DLD1 (cell line): ENCODE results near the gene CCDC15.

Experiments
- in situ Hi-C: cut with HindIII; loops from 2 replicates; pipeline ENCODE4 v1.10.0; 2017; ENCODE audit warnings: low sequenced_read_pairs

The CCDC15 gene

GRCh38 chr11:124953753-124954589, at the start of gene CCDC15:
CCDC15 (plus strand) TSS chr11:124954202; CDS start chr11:124954733, 531 bp downstream.
- in situ Hi-C loops = no loop called here

DNA sequence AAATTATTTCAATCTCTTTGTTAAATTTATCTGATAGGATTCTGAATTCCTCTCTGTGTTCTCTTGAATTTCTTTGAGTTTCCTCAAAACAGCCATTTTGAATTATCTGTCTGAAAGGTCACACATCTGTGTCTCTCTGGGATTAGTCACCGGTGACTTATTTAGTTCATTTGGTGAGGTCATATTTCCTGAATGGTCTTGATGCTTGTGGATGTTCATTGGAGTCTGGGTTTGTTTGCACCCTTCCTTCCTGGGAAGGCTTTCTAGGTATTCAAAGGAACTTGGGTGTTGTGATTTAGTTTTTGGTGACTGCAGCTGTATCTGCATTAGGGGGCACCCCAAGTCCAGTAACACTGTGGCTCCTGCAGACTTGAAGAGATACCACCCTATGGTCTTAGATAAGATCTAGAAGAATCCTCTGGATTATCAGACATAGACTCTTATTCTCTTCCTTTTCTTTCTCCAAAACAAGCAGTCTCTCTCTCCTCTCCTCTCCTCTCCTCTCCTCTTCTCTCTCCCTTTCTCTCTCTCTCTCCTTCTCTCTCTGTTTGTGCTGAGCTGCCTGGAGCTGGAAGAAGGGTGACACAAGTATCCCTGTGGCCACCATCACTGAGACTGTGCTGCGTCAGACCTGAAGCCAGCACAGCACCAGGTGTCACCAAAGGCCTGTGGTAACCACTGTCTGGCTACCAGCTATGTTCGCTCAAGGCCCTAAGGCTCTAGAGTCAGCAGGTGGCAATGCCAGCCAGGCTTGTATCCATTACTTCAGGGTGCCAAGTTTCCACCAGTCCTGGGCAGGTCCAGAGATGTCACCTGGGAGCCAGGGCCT, 38.2 kb upstream of the CCDC15 start:
- in situ Hi-C loops = no loop called here

- in situ Hi-C loops = no loop called here
These were observed 37.7 kb upstream of the CCDC15 start for GRCh38 chr11:124916370-124916710.

GRCh38 chr11:124917115-124917637, 36.8 kb upstream of the CCDC15 start:
- in situ Hi-C loops = no loop called here

DNA sequence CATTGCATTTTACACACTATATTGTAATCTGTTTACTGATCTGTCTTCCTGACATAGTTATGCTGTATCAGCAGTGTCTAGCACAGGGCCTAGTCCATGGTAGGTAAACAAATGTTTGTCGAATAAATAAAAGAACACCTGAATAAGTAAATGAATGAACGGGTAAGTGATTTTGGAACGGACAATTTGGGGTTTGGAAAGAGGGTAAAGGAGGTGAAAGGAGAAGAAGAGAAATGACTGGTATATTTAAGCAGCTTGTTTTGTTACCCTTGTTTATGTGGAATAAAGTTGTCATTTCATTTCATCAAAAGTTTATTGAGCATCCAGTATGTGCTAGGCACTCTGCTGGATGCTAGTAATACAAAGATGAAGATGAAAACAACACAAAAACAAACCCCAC, 35.1 kb upstream of the CCDC15 start, which contains the start of gene HEPN1:
TSS of gene HEPN1 (plus strand) at position 301 of the 400 bp plus-strand sequence.
- in situ Hi-C loops = no loop called here

DNA sequence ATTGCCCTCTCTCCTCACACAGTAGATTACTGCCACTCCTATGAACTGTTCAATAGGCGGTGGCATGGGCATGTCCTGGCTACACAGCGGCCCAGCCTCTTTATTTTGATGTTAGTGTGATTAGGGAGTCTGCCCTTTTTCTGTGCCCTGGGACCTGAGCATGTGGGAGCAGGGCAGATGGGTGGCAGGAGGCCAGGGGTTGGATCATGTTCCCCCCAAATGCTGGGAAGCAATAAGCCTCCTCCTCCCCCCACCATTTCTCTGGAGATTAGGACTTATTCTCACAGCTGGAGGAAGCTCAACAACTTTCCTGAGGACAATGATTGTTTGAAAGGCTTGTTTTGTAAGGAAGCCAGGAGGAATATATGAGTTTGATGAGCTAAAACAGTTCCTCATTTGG, 34.1 kb upstream of the CCDC15 start:
- in situ Hi-C loops = no loop called here

DNA sequence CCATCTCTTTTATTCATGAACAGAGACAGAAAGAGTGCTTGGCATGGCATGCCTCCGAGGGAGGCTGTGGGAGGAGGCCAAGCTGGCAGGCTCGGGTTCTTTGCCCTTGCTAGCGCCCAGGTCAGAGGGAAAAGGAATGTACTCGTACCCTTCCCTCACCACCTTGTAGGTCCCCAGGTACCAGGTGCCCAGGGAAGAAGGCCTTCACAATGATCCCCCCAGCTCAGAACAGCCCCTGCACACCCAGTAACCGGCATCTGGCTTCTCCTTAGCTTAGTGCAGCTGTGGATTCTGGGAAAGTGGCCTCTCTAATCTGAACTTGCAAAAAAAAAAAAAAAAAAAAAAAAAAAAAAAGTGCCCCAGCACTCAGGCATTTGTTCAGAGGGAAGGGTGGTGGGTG, 33.6 kb upstream of the CCDC15 start:
- in situ Hi-C loops = no loop called here

DNA sequence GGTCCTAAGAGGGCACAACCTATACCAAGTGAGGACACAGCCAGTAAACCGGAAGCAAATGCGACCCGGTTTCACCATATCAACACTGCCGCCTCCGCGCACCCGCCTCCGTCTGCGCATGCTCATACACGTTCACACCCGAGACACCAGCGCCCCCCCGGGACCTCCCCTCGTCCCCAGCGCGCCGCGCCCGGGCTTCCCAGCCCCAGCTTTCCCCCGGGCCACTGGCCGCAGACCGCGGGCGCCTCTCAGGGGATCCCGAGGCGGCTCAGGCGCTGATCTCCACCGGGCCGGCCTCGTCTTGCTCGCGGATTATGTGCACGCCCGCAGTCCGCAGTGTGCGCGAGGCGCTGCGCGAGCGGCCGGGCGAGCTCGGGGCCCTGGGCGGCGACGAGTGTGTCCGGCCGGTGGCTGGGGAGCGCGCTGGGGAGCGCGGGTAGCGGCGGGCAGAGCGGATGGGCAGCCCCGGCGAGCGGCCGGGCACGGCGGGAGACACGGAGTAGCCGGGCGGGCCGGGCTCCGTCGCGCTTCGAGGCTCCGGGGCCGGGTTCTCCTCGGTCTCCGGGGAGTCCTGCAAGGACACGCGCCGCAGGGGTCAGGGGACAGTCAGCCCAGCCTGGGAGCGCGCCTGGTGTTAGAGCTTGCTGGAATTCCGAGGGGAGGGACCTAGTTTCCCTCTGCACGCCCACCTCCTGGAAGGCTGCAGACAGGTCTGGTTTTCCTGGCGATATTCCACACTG, 33.0 kb upstream of the CCDC15 start:
- in situ Hi-C loops = no loop called here

DNA sequence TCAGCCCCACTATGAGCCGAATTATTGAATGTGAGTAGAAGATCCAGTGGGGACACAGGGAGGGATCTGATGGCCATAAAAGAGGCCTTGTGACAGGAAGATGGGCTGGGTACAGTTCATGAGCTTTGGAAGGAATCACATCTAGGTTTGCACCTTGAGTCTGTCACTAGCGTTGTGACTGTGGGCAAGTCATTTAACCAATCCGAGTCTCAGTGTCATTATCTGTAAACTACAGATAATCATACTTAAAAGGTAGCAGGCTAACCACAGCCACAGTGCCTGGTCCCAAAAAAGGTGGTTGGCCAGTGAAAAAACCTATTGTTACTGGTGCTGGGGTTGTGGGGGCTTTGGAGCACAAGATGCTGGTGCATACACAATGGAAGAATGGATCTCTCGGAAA, 31.2 kb upstream of the CCDC15 start:
- in situ Hi-C loops = no loop called here

DNA sequence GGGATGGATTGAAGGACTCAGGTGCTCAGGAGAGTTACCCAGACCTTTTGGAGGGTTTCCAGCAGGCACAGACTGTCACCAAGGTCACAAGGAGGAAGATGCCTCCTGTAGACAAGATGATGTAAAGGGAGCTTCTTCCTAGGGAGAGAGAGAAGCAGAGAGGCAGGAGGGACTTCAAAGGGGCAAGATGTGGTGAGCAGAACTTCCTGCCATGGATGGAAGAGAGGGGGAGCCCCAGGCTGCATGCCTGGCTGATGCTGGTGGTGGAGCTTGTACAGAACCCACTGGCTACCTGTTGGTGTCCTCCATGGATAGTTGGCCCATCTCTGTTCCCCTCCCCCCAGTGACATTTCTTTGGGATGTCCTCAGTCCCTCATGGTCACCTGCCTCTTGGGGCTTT, 30.7 kb upstream of the CCDC15 start:
- in situ Hi-C loops = no loop called here

GRCh38 chr11:124928942-124929665, 24.9 kb upstream of the CCDC15 start:
- in situ Hi-C loops = no loop called here

DNA sequence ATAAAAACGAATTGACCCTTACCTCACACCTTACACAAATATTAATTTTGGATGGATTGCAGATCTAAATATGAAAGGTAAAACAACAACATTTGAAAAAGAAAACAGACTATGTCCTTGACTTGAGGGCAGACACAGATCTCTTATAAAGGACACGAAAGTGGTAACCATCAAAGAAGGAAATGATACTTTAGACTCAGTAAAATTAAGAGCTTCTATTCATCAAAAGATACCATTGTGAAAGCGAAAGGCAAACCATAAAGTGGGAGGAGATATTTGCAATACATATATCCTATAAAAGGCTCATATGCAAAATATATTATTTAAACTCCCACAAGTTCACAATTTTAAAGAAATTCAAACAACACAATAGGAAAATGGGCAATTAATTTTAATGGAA, 23.2 kb upstream of the CCDC15 start:
- in situ Hi-C loops = no loop called here

DNA sequence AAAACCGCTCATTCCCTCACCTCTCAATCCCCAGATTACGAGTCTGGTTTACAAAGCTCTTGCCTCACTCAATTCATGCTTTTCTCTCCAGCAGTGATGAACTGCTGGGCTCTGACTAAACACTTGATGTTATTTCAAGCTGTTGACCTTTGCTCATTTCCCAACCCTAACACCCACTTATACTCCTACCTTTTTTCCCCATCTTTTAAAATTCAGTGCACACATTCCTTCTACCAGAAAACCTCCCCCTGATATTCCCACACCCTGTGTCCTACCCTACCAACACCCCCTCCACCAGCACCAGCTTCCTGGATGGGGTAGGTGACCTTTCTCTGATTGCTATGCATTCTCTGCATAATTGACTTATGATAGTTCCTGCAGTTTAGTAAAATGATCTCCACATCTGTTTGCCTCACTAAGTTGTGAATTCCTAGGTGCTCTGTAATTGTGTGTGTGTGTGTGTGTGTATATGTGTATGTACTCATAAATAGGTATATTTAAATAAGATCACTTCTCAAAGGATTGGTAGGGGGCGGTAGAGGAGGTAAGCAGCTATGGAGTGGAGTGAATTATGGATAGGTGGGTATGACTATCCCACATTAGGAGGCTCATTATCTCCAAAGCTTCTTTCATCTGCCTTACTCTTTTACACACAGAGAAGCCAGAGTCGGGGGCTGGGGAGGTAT, 19.0 kb upstream of the CCDC15 start:
- in situ Hi-C loops = no loop called here

DNA sequence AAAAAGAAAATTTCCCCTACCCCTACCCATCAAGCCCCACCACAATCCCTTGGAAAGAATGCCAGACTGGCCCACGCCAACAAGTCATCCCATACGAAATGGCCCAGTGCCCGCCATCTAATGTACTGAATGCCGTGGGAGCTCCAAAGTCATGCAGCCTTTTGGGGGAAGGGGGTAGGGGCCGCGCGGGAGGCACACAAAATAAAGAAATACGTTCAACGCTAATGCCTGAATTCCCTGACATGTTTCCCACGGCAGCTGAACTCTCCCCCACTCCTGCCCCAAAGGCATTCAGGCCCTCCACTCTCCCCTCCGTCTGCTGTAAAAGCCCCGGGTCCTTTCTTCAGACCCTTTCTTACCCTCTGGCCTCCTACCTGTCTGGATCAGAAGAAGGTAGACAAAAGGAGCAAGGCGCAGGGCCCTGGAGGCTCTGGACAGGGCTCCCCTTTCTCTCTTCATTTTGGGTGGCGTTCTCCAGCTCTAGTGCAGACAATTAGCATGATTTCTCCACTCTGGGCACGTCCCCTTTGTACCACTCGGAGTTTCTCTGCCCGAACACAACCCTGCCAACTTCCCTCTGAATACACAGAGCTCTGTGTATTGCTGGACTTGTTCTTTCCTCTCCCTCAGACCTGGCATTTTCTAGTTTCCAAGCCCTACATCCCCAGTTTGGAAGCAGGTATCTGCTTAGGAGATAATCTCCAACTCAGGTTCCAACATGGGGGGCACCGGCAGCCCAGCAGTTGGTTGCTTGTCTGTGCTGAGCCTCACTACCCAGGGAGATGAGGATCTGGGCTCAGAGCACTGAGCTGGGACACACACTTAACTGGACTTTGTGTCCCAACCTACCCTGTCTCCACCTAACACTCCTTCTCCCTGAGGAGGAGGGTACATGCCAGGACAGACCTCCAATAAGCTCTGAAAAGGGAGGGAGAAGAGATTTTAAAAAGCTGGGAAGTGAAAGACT, 18.2 kb upstream of the CCDC15 start, which contains the start of gene HEPACAM:
TSS of gene HEPACAM (minus strand) at position 500 of the 967 bp plus-strand sequence. CDS start at position 459, 41 bp downstream.
- in situ Hi-C loops = no loop called here

- in situ Hi-C loops = no loop called here
These were observed 16.6 kb upstream of the CCDC15 start for GRCh38 chr11:124937336-124937935.

DNA sequence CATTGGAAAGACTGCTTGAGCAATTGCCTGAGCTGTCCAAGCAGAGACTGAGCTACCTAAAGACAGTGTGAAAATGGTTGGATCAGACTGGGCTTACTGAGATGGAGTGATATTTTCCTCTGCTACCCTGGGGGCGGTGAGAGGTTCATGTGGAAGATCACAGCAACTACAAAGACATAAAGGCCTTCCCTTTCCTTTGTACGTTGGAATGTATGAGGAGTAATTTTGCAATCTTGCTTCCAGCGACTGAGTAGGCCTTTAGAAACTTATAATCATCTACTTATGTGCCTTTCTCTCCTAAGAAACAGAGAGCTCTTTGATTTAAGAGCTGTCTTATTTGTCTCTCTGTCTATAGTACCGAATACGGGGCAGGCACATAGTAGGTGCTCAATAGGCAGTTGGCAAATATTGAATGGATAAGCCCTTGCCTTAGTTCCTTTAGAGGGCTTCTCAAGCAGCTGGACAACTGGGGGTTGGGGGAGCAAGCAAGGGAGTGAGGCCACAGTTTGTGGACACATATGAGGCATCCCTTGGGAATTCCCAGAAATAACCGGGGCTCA, 15.7 kb upstream of the CCDC15 start:
- in situ Hi-C loops = no loop called here

DNA sequence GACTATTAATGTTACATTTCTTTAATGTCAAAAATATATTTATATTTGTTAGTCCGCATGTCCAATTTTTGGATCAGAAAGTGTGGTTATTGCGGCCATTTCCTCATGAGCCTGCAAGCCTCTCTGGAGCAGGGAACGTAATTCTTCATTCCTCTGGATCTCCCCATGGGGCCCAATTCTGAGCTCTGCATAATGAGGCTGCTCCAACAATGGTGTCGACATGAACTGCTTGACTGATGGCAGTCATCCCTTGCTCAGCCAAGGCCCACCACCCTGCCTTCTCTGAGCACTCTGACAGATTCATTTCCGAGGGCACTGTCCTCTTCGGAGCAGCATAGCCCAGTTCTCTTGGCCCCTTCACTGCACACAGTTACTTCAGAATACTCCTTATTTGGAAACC, 15.0 kb upstream of the CCDC15 start:
- in situ Hi-C loops = no loop called here

DNA sequence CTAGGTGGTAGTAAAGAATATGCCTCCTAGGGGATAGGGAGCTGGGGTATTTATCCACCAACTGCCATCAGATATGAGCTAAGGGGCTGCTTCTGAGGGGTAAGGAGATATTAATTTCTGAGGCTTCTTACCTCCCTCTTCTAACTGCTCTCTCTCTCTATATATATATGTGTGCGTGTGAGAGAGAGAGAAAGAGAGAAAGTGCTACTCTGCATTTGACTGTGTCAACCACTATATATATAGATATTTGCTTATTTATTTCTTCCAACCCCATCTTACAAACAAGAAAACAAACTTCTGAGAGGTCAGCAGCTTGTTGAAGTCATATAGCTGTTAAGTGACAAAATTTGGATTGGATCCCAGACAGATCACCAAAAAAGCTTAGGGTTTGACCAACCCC, 12.3 kb upstream of the CCDC15 start:
- in situ Hi-C loops = no loop called here
